ENCODE measurements around the gene LCT. TPM values are rescaled to one million over a fixed set of nuclear protein-coding genes. Genes with fewer than 3 reads are reported as not detected.

Gene LCT
- 0.03 to 0.08 TPM (median 0.04 TPM) in 4 of 5 replicates, not detected in the other for total RNA-seq (2022; extraction: Qiagen RNA extraction)

GRCh38 chr2:135836596-135837270, at the start of gene LCT:
Gene LCT (minus strand): TSS chr2:135837184. CDS start chr2:135837169, 15 bp downstream.

GRCh38 chr2:135876066-135876711, 39.2 kb upstream of the LCT start, which contains the start of gene MCM6:
Gene MCM6 (minus strand): TSS chr2:135876443. CDS start chr2:135876365, 78 bp downstream.

GRCh38 chr2:135741395-135742324, 95.3 kb downstream of the LCT start, which contains the start of gene UBXN4:
Gene UBXN4 (plus strand): TSS chr2:135741855. CDS start chr2:135741930, 75 bp downstream.

Other genes starting within 250 kb of the LCT start
- 31.6 to 43.1 TPM (median 38.0 TPM) in 5 replicates for gene UBXN4, start 95.3 kb downstream of the LCT start, total RNA-seq (2022; extraction: Qiagen RNA extraction)
- gene MCM6, start 39.3 kb upstream of the LCT start, total RNA-seq (2022; extraction: Qiagen RNA extraction): 43.0 to 55.6 TPM (median 45.1 TPM) in 5 replicates
- gene DARS1, start 148.4 kb upstream of the LCT start, total RNA-seq (2022; extraction: Qiagen RNA extraction): 49.8 to 62.6 TPM (median 53.7 TPM) in 5 replicates

Measured in A549 treated with AZD2906 at 1 μM for 4 hours (cell line).